NCI-H1694 (cell line): ENCODE measurements around the gene SLC12A7.

Experiments
- DNase-seq: peaks from one replicate; lab custom pipeline; 2025; lab: John Stamatoyannopoulos, UW

SLC12A7 gene

GRCh38 chr5:1019001-1019905 lies 92.6 kb downstream of the SLC12A7 start:
- DNase-seq = no peak

GRCh38 chr5:1018596-1018995 lies 93.3 kb downstream of the SLC12A7 start:
- no peak for DNase-seq

DNA sequence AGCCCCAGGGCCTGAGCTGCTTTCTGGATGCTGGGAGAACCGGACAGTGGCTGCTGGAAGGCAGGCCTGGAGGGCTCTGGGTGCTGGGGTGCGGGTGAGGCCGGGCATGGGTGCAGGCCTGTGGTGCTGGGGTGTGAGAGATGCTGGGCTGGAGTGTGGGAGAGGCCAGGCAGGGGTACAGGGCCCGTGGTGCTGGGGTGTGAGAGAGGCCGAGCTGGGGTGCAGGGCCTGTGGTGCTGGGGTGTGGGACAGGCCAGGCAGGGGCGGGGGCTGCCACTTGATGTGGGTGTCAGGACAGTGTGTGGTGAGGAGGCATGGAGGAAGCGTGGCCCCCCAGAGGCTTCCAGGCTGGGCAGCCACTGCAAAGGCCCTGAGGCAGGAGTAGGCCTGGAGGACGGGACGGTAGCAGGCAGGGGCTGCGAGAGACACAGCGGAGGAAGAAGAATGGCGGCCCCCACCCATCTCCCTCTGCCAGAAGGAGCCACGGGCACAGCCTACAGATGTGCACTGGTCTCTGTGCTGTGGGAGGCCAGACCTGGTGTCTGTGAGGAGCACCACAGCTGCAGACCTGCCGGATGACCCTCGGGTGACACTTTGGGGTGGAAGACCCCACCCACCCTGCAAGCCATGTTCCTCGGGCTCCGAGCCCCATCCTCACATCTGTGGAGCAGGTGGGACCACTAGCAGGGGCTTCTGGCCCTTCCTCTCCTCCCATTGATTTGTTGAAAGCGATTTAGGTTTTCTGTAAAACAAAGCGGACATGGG lies 94.0 kb downstream of the SLC12A7 start:
- no peak for DNase-seq

DNA sequence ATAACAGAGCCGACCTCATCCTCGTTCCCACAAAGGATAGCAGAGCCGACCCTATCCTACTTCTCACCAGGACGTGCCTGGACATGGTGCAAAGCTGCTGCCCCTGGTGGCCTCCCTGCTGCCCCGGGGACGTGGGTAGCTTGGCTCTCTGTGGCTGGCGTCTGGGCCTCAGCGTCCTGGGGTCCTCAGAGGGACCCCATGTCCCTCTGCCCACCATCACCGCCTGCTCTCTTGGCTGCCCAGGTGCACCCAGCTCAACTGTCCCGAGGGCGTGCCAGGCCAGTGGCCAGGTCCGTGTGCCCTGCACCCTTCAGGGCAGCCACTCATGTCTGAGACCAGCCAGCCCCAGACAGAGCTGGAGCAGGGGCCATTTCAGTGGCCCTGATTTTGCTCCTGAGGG lies 94.8 kb downstream of the SLC12A7 start:
- no peak for DNase-seq

DNA sequence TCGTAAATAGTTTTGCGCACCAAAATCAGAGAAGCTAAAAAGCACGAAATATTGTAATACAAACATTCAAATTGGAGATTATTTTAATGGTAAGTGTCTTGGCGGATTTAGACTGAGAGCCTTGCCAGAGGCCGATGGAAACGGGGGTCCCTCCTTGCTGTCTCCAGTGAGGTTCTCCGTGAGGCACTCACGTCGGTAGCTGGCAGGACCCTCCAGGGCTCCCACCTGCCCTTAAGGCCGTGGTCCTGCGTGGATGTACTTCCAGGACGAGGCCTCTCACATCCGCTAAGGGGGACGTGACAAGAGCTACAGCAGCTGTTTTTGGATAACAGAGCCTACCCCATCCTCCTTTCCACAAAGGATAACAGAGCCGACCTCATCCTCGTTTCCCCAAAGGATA lies 95.4 kb downstream of the SLC12A7 start:
- no peak for DNase-seq

GRCh38 chr5:1016036-1016435 lies 95.8 kb downstream of the SLC12A7 start:
- DNase-seq = peak; percentile 31

GRCh38 chr5:1015507-1015906 lies 96.4 kb downstream of the SLC12A7 start:
- no peak for DNase-seq

GRCh38 chr5:1014781-1015221 lies 97.1 kb downstream of the SLC12A7 start:
- no peak for DNase-seq

- no peak for DNase-seq
These were observed 97.5 kb downstream of the SLC12A7 start for GRCh38 chr5:1014346-1014745.

DNA sequence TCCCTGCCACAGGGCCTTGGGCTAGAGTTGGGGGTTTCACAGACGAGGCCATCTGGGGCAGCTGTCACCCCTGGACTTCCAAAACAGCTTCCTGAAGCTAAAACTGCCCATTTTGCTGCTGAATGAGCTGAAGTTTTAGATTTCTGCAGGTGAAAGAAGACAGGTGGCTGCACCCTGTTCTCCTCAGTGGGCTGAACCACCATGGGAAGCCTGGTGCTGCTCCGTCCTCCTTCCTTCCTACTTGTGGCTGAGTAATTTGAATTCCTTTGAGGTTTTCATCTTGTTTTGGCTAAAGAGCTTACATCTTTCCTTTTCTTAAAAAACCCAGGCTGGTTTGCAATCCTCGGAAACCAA lies 97.9 kb downstream of the SLC12A7 start:
- DNase-seq = no peak

- DNase-seq = no peak
These were observed 98.5 kb downstream of the SLC12A7 start for GRCh38 chr5:1013238-1013947.

- no peak for DNase-seq
These were observed 99.0 kb downstream of the SLC12A7 start for GRCh38 chr5:1012900-1013237.

- DNase-seq = no peak
These were observed 99.5 kb downstream of the SLC12A7 start for GRCh38 chr5:1012313-1012841.

DNA sequence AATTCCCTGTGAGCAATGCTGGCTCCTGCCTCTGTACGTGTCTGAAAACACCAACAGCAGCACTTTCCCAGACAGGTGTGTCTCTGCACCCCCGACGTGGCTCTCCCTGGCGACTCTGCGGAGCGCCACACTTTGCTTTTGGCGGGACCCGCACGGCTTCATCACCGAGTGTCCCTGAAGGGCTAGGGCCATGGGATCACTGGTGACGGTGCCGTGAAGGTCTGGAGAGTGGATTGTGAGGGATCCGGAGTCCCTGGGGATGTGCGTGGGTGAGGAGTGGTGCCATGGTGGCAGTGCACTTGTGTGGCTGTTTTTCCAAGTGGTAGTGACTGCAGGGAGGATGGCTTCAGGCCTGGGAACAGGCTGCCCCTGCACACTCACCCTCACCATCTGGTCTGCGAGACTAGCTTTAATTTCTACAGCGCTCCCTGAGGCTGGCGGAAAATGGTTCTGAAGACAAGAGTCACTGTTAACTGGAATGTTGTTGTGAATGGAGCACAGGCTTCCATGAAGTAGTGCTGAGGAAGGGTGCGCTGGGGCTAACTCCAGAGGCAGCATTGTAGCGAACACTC lies 100.0 kb downstream of the SLC12A7 start:
- DNase-seq = no peak

GRCh38 chr5:1011226-1011631 lies 100.6 kb downstream of the SLC12A7 start:
- DNase-seq = peak; percentile 26

GRCh38 chr5:1010641-1011046 lies 101.2 kb downstream of the SLC12A7 start:
- DNase-seq = no peak

GRCh38 chr5:1010181-1010510 lies 101.7 kb downstream of the SLC12A7 start:
- DNase-seq = no peak

GRCh38 chr5:1009359-1010180 lies 102.3 kb downstream of the SLC12A7 start:
- no peak for DNase-seq

- DNase-seq = no peak
These were observed 103.2 kb downstream of the SLC12A7 start, which contains the start of gene NKD2 for GRCh38 chr5:1008451-1009358. TSS of gene NKD2 (plus strand) at chr5:1008802. CDS start at chr5:1009058, 256 bp downstream.
